ENCODE results near the gene FBXO9.

The FBXO9 gene

GRCh38 chr6:53089948-53090347 lies 24.7 kb downstream of the FBXO9 start:
- DNase-seq (ENCODE audit: low read depth in 4 of 4, low spot score in 1 of 4) = no peak

DNA sequence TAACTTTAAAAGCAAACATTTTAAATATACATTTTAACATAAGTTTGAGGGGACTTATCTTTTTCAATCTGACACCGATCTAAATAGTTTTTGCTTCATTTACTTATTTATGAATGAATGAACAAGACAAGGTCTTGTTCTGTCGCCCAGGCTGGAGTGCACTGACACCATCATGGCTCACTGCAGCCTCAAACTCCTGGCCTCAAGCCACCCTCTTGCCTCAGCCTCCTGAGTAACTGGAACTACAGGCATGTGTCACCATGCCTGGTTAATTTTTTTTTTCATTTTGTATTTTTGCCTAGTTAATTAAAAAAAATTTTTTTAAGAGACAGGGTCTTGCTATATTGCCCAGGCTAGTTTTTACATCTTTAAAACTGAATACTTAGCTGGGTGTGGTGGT lies 25.4 kb downstream of the FBXO9 start:
- DNase-seq (ENCODE audit: low read depth in 4 of 4, low spot score in 1 of 4) = no peak

- no peak for DNase-seq (ENCODE audit: low read depth in 4 of 4, low spot score in 1 of 4)
Observed at GRCh38 chr6:53095270-53095669, 30.1 kb downstream of the FBXO9 start.

GRCh38 chr6:53095716-53096115 lies 30.5 kb downstream of the FBXO9 start:
- no peak for DNase-seq (ENCODE audit: low read depth in 4 of 4, low spot score in 1 of 4)

DNA sequence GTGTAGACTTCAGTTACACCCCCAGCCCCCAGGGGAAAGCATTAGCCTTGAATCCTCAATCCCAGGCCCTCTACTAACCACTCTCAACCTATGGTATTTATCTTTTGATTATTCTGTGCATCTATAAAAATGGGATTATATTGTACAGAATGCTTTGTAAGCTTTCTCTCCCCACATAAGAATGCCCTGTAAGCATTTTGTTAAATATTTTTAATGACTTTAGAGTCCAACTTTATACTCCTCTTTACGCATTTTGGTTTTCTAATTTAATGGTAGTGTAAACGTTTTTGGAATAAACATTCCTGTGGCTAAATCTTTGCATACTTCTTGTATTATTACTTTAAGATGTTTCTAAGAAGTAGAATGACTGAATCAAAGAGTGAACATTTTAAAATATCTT lies 35.4 kb downstream of the FBXO9 start:
- no peak for DNase-seq (ENCODE audit: low read depth in 4 of 4, low spot score in 1 of 4)

- DNase-seq (ENCODE audit: low read depth in 4 of 4, low spot score in 1 of 4) = no peak
Observed at GRCh38 chr6:53101006-53101405, 35.8 kb downstream of the FBXO9 start.

DNA sequence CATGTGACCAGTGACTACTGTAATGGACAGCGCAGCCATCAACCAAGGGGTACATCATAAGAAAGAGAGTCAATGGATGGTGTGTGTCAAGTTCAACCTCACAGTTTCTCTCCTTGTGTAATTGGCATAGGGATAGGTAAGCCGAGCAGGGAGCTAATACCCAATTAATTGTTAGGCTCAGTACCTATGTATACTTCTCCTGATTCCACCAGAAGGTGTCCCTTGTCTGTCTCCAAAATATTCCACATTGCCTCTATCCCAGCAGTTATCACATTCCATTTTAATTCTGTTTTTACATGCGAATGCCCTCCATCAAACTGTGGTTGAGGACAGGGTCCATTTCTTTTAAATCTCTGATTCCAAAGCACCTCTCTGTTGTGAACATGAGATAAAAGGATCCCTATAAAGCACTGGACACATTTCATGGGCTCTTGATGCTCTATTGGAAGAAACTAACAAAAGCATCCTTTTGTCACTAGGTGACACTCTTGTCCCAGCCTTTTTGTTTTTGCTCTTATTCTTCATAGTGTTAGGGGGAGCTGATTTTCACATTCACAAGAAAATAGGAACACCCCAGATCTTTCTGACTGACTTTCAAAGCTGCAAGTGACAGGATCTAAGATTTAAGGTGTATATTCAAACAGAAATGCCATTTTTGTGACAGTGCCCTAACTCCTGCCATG lies 38.9 kb downstream of the FBXO9 start:
- no peak for DNase-seq (ENCODE audit: low read depth in 4 of 4, low spot score in 1 of 4)

GRCh38 chr6:53104916-53105315 lies 39.7 kb downstream of the FBXO9 start:
- DNase-seq (ENCODE audit: low read depth in 4 of 4, low spot score in 1 of 4) = no peak

- no peak for DNase-seq (ENCODE audit: low read depth in 4 of 4, low spot score in 1 of 4)
Observed at GRCh38 chr6:53107091-53107490, 41.9 kb downstream of the FBXO9 start.

GRCh38 chr6:53109612-53110011 lies 44.4 kb downstream of the FBXO9 start:
- no peak for DNase-seq (ENCODE audit: low read depth in 4 of 4, low spot score in 1 of 4)

DNA sequence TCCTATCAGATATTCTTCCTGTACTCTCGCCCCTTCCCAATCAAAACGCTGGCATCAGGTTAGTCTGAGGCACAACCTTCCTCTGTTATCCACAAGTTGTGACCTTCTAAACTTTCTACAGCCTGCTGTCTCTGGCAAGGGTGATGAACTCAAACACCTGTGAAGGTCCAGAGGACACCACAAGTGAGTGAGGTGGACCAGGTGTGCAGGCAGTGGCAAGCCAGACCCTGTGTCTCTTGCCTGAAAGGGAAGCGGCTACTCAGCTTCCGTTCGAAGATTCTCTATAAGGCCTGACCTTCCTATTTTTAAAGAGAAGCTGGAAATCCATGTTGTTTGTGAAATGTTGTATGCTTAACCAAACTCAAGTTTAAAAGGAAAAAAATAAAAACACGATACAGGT lies 46.7 kb downstream of the FBXO9 start:
- DNase-seq (ENCODE audit: low read depth in 4 of 4, low spot score in 1 of 4) = no peak

DNA sequence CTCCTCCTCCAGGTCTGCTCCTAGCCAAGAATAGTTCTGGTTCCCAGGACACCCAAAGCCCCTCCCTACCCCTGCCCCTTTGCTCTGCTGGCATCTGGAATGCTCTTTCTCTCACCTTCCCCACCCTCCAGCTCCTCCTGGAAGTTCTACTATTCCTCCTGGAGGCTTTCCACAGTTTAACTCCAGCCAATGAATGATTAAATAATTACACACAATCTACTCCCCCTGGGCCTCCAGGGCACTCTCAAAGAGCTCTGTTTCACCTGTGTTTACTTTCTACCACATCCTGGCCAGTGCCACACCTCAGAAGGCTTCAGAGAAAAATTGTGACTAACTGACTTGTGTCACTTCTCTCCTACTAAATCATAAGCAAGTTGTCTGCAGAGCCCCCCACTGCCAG lies 47.2 kb downstream of the FBXO9 start:
- no peak for DNase-seq (ENCODE audit: low read depth in 4 of 4, low spot score in 1 of 4)

DNA sequence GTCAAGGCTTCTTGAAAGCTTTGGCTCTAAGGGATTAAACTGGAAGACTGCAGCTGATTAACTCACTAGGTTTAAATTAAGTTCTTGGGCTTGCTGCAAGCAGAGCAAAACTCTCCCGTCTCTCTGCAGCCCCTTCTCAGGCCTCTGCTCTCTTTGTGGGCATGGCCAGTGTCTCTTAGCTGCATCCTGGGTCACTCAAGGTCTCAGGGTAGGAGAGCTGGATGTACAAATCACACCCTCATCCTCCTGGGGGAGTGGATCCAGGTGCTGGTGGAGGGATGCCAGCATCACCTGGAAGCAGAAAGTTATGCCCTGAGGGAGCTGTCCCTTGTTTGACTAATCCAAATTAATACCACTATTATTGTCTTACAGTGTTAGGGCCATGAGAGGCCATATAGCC lies 47.7 kb downstream of the FBXO9 start:
- no peak for DNase-seq (ENCODE audit: low read depth in 4 of 4, low spot score in 1 of 4)

- DNase-seq (ENCODE audit: low read depth in 4 of 4, low spot score in 1 of 4) = no peak
Observed at GRCh38 chr6:53113742-53114141, 48.5 kb downstream of the FBXO9 start.

DNA sequence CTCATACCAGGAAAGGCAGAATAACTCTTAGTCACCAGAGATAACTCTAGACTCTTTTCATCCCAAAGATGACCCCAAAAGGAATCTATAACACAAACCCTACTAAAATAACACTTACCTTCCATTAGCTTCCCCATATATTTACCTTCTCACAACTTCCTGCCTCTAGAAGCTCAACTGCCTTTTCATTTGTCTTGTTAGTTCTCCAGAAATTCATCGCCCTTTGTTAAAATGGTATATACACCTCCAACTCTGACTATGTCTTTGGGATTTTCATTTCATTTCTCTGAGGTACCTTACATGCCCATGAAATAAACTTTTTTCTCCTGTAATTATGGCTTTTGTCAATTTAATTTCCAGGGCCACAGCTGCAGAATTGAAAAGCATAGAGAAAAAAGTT lies 49.9 kb downstream of the FBXO9 start:
- no peak for DNase-seq (ENCODE audit: low read depth in 4 of 4, low spot score in 1 of 4)

DNA sequence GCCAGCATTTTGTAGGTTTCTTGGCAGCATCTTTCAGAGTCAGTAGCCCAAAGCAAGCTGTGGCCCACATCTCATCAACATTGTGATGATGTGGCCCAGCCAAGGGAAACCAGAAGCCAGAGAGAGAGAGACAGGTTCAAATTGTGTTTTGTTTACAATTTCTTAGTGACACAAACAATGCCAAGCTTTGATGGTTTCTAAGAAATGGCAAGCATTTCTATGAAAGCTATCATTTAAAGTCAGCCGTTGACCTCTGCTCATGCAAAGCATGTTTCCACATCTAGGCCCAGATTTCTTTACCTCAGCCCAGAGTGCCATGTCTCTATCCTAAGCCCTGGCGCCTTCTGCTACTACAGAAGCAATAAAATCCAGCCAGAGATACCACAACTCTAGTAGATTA lies 50.5 kb downstream of the FBXO9 start:
- DNase-seq (ENCODE audit: low read depth in 4 of 4, low spot score in 1 of 4) = no peak

DNA sequence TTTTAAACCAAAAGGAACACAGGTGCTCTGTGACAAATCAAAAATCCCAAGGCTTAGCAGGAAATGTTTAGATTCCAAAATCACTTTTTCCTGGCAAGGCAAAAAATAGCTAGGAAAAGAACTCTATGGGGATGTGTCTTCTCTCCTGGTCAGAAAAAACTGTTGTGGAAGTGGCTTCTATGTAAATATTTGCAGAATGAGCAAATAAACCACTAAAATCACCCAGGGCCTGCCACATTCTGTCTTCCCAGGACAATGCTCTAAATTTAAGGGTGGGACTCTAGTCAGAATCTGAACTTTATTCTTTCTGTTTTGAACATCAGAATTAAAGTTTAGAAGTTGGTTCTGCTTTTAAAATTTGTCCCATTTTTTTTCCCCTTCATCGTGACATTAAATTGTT lies 54.1 kb downstream of the FBXO9 start:
- no peak for DNase-seq (ENCODE audit: low read depth in 4 of 4, low spot score in 1 of 4)

DNA sequence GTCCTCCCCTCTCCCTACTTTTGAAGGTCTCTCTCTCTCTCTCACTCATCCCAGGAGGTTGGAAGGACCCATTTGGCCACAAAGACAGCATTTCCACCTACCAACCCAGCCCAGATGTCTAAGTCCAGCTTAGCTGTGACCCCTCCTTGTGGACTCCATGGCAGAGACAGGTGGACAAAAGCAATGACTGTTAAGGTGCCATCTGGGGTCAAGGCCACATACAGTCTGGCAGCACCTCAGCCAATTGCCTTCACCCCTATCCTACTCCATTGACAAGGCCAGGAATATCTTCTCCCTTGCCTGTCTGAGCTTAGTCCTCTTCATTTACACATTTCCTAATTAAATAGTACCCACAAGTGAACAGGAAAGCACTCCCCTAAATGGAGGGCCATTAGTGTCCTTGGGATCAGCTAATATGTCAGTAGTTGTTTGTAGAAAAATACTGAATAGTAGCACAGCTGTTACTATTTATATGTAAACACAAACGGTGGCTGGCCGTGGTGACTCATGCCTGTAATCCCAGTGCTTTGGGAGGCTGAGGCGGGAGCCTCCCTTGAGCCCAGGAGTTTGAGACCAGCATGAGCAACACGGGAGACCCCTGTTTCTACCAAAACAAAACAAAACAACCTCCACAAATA lies 54.7 kb downstream of the FBXO9 start:
- DNase-seq (ENCODE audit: low read depth in 4 of 4, low spot score in 1 of 4) = no peak

DNA sequence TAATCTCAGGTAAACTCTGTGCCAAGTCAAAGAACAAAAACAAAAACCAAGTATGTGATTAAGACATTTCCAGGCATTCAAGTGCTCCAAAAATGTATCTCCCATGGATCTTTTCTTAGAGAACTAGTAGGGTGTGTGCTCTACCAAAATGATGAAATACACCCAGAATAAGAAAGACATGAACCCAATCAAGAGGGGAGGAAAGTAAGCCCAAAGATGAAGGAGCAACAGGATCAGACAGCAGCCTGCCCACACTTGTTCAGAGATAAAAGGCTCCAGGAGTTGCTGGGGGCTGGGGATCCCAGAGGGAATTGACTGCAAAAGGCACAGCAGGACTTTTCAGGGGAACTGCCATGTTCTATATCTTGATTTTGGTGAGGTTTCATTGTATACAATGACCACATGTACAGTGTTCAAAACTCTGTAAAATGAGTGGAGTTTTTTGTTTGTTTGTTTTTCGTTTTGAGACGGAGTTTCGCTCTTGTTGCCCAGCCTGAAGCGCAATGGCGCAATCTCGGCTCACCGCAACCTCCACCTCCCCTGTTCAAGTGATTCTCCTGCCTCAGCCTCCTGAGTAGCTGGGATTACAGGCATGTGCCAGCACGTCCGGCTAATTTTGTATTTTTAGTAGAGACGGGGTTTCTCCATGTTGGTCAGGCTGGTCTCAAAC lies 59.1 kb downstream of the FBXO9 start:
- no peak for DNase-seq (ENCODE audit: low read depth in 4 of 4, low spot score in 1 of 4)

- no peak for DNase-seq (ENCODE audit: low read depth in 4 of 4, low spot score in 1 of 4)
Observed at GRCh38 chr6:53125276-53125675, 60.1 kb downstream of the FBXO9 start.

GRCh38 chr6:53128842-53129241 lies 63.6 kb downstream of the FBXO9 start:
- DNase-seq (ENCODE audit: low read depth in 4 of 4, low spot score in 1 of 4) = no peak

DNA sequence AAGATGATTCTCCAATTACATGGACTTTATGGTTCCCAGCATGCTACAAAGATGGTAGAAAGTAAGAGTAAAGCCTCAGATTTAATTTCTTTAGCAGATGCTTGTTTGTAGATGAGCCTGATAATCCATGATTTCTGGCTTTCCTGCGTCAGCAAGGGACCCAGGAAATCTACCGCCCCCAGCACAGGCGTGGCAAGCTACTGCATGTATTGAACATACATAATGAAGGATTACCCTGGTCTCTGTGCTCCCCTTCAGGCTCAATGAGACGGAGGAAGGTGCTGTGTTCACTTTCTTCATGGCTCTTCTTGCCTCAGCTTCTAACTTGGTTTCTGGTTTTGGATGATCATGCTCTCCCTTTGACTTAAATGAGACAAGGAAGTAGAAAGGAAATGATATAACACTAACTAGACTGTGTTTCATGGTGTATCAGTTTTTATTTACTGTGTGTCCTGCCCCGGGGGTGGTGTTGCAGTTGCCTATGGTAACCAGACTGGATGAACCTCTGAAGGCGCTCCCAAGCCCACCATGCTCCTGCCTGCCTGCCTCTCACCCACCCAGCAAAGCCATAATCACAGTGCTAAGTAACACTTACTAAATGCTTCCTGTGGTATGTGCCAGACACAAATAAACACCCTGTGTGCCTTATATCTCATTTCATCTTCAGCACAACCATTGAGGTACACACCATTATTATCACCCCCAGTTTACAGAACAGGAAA lies 65.5 kb downstream of the FBXO9 start:
- DNase-seq (ENCODE audit: low read depth in 4 of 4, low spot score in 1 of 4) = no peak
